Measurements from ENCODE around the gene FAM78A. TPM values are rescaled to one million over a fixed set of nuclear protein-coding genes. Genes with fewer than 3 reads are reported as not detected.

Gene FAM78A
- total and polyA plus RNA-seq, 2 of the 8 experiments (the other 6 are each of a cell fraction or from before 2014, with no cell fraction given), result 3.1 TPM

DNA sequence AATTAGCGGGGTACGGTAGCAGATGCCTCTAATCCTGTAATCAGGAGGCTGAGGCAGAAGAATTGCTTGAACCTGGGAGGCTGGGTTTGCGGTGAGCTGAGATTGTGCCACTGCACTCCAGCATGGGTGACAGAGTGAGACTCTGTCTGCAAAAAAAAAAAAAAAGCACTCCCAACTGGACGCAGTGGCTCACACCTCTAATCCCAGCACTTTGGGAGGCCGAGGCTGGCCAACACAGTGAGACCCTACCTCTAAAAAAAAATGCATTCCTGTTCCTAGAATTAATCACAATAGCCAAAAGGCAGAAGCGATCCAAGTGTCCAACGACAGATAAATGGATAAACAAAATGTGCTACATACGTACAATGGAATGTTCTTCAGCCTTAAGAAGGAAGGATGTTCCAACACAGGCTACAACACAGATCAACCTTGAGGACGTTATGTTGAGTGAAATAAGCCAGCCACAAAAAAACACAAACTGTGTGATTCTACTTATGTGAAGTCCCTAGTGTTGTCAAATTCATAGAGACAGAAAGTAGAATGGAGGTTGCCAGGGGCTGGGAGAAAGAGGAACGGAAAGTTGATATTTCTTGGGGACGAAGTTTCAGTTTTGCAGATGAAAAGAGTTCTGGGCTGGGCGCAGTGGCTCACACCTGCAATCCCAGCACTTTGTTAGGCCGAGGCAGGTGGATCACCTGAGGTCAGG, 13.8 kb downstream of the FAM78A start:
- no peak overlapping the region for H3K9ac ChIP-seq (replicated peaks in 1 of 4; ENCODE audit: extremely low read depth in 1 of 4, low read depth in 3 of 4, low read length in 3 of 4)
- DNase-seq (ENCODE audit: low read depth in 1 of 2, low spot score in 2 of 2), result no peak
- peaks cover 0 to 2% of the 10 kb centered on the region in 2 experiments for H4K20me1 ChIP-seq (replicated peaks in 1 of 2; ENCODE audit: control insufficient read depth in 1 of 2, insufficient read depth in 2 of 2, low read length in 2 of 2)
- no peak for FAIRE-seq
- H4K8ac ChIP-seq (ENCODE audit: extremely low read depth, insufficient read depth, low read length), result no peak overlapping the region
- ChIA-PET CTCF (ENCODE audit: partially characterized antibody) (interaction anchor here (0.6 to 1.3 kb wide), 2 partner anchors 10 to 400 kb away, joined by 3 to 7 read pairs; no protein-coding TSS in a partner anchor), POLR2A (ENCODE audit: partially characterized antibody) (interaction anchor here (0.6 kb wide), 2 partner anchors 14 to 1754 kb away, joined by 3 to 4 read pairs; no protein-coding TSS in a partner anchor)
- no peak overlapping the region for H2BK120ac ChIP-seq (replicated peaks; ENCODE audit: low read depth, low read length)
- H2BK5ac ChIP-seq (ENCODE audit: low read depth, low read length), result no peak overlapping the region
- no peak overlapping the region for H4K5ac ChIP-seq (ENCODE audit: insufficient read length, low read depth, low read length)
- H3K4me2 ChIP-seq (ENCODE audit: insufficient read depth in 1 of 2, low read depth in 2 of 2, low read length in 2 of 2), result no peak overlapping the region
- H3K4me1 ChIP-seq (replicated peaks in 1 of 4; ENCODE audit: control insufficient read depth in 3 of 4, insufficient read depth in 4 of 4, low read length in 3 of 4), result peaks cover 0 to 3% (median 1%) of the 10 kb centered on the region in 4 experiments; a peak in 3 of 7 replicates
- no peak overlapping the region for H3K4ac ChIP-seq (replicated peaks; ENCODE audit: insufficient read length, low read depth, low read length)
- H2AK5ac ChIP-seq (ENCODE audit: low read depth, low read length), result no peak overlapping the region
- H4K91ac ChIP-seq (replicated peaks; ENCODE audit: insufficient read length, low read length), result no peak overlapping the region
- no peak overlapping the region; the same call in 1 of the 2 replicates for H3K27ac ChIP-seq (ENCODE audit: low read depth, low read length)
- no peak overlapping the region for H2BK12ac ChIP-seq (ENCODE audit: low read depth, low read length)
- no peak overlapping the region for H2AFZ ChIP-seq (ENCODE audit: low read length)
- H3K4me3 ChIP-seq (ENCODE audit: extremely low read depth in 1 of 4, insufficient read depth in 2 of 4, low read depth in 3 of 4, low read length in 4 of 4), result no peak overlapping the region
- H3K56ac ChIP-seq (replicated peaks; ENCODE audit: insufficient read length, low read depth, low read length), result no peak overlapping the region
- no peaks in the 10 kb centered on the region for H3K9me3 ChIP-seq (ENCODE audit: insufficient read depth in 2 of 2, low read depth in 1 of 2, low read length in 1 of 2)
- no peak overlapping the region for H3K14ac ChIP-seq (ENCODE audit: insufficient read length)
- no peak overlapping the region for H3K23ac ChIP-seq (ENCODE audit: insufficient read length)
- no peak overlapping the region for H2BK15ac ChIP-seq (ENCODE audit: low read length)
- H3K79me2 ChIP-seq (ENCODE audit: control insufficient read depth in 1 of 2, insufficient read depth in 2 of 2, low read length in 2 of 2), result no peaks in the 10 kb centered on the region
- WGBS, 2 experiments (ENCODE audit: extremely low coverage in 1 of 2, insufficient coverage in 1 of 2, insufficient read length in 1 of 2, insufficient replicate concordance in 2 of 2, low coverage in 1 of 2, low lambda C conversion rate in 2 of 2, missing lambda C conversion rate in 1 of 2), result 92% methylated on average over 13 of the region's 13 CpGs; no CpG with 5 or more reads in 1 of the 2 experiments
- H3K79me1 ChIP-seq (ENCODE audit: low read depth, low read length), result no peaks in the 10 kb centered on the region
- H2BK20ac ChIP-seq (ENCODE audit: low read length), result no peak overlapping the region
- no peak overlapping the region for H3K18ac ChIP-seq (ENCODE audit: extremely low read depth, low read length)
- H3K27me3 ChIP-seq (replicated peaks in 1 of 4; ENCODE audit: control insufficient read depth in 3 of 4, extremely low read depth in 1 of 4, insufficient read depth in 3 of 4, low read length in 3 of 4), result no peaks in the 10 kb centered on the region
- no peaks in the 10 kb centered on the region for H3K36me3 ChIP-seq (ENCODE audit: control insufficient read depth in 2 of 4, insufficient read depth in 4 of 4, low read length in 3 of 4)
- H3K23me2 ChIP-seq (ENCODE audit: low read depth, low read length), result no peaks in the 10 kb centered on the region; the same call in 1 of the 2 replicates
- TF ChIP-seq RFX5 (IDR thresholded peaks at IDR 0.05; ENCODE audit: borderline replicate concordance, low read depth, low read length), result no peak
- TF ChIP-seq CHD1 (IDR thresholded peaks at IDR 0.05; ENCODE audit: low read depth, low read length), result no peak
- TF ChIP-seq RXRA (IDR thresholded peaks at IDR 0.05; ENCODE audit: insufficient read depth, low read depth, low read length), result no peak
- TF ChIP-seq SIRT6 (IDR thresholded peaks at IDR 0.05; ENCODE audit: low read length), result no peak
- TF ChIP-seq CEBPB (IDR thresholded peaks at IDR 0.05; ENCODE audit: low read depth, low read length), result no peak
- TF ChIP-seq BACH1 (IDR thresholded peaks at IDR 0.05; ENCODE audit: low read length), result no peak
- TF ChIP-seq SP1 (IDR thresholded peaks at IDR 0.05; ENCODE audit: low read depth, low read length), result no peak
- TF ChIP-seq SIX5 (IDR thresholded peaks at IDR 0.05; ENCODE audit: low read depth, low read length), result no peak
- TF ChIP-seq BCL11A (IDR thresholded peaks at IDR 0.05; ENCODE audit: low read depth in 2 of 2, low read length in 2 of 2), result no peak
- no peak for TF ChIP-seq GABPA (IDR thresholded peaks at IDR 0.05; ENCODE audit: borderline replicate concordance, insufficient read depth, low read length)
- TF ChIP-seq KDM4A (IDR thresholded peaks at IDR 0.05; ENCODE audit: low read depth, low read length, severe bottlenecking), result no peak
- no peak for TF ChIP-seq TCF12 (IDR thresholded peaks at IDR 0.05; ENCODE audit: low read depth, low read length)
- TF ChIP-seq TAF7 (optimal IDR thresholded peaks at IDR 0.05; ENCODE audit: borderline replicate concordance, low read depth, low read length), result no peak
- no peak for TF ChIP-seq CHD2 (IDR thresholded peaks at IDR 0.05; ENCODE audit: low read length)
- no peak for TF ChIP-seq TEAD4 (IDR thresholded peaks at IDR 0.05; ENCODE audit: low read depth, low read length)

All from H1 (cell line).